IgD-negative memory B cell (primary cell): ENCODE measurements around the gene CTU1. TPM values are rescaled to one million over a fixed set of nuclear protein-coding genes. Genes with fewer than 3 reads are reported as not detected.

Experiments used
- H3K27ac Mint-ChIP-seq, 3 donors: one replicate each; pipeline ENCODE4 v1.8.0; 2020 to 2022; ENCODE audit warnings: mild to moderate bottlenecking in 3 of 3, mixed read lengths in 3 of 3, moderate library complexity in 1 of 3
- H3K27me3 Mint-ChIP-seq: one replicate; pipeline ENCODE4 v1.8.0; 2021; ENCODE audit warnings: mixed read lengths
- H3K36me3 Mint-ChIP-seq: one replicate; pipeline ENCODE4 v1.8.0; 2020; ENCODE audit warnings: mild to moderate bottlenecking, mixed read lengths
- H3K4me1 Mint-ChIP-seq, 3 donors: one replicate each; pipeline ENCODE4 v1.8.0; 2020 to 2022; ENCODE audit warnings: mixed read lengths in 3 of 3, mild to moderate bottlenecking in 1 of 3
- H3K4me3 Mint-ChIP-seq, 4 donors: one replicate each; pipeline ENCODE4 v1.8.0; 2020 to 2022; ENCODE audit warnings: mild to moderate bottlenecking in 4 of 4, mixed read lengths in 4 of 4, moderate library complexity in 3 of 4
- H3K9me3 Mint-ChIP-seq, 3 donors: one replicate each; pipeline ENCODE4 v1.8.0; 2020 to 2021; ENCODE audit warnings: mixed read lengths in 3 of 3, mild to moderate bottlenecking in 1 of 3
- polyA plus RNA-seq: library from polyadenylated mRNA; unstranded; fragments of 300-500 nt; fragmentation: Illumina TruSeq; gene quantifications from one replicate; pipeline ENCODE4 v1.2.3, GENCODE V29; 2021

Gene CTU1
- polyA plus RNA-seq, 1 donor from 2014 or later, result 2.8 TPM

DNA sequence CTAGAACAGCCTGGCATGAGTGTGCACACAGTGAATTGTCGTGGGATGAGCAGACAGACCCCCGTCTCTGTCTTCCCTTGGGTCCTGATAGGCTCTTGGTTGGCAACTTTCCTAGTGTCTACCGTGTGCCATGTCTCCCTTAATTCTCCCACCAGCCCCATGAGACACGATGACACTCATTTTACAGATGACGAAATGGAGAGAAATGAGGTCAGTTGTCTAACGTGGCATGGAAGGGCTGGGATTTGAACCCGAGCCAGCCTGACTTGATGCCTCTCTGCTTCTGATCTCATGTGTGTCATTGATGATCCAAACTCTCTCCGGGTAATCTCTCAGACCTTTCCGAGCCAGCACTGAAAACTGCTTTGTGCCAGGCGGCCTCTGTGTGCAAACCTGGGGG lies 17.1 kb downstream of the CTU1 start:
- H3K4me3 Mint-ChIP-seq, result no peak overlapping the region
- H3K27ac Mint-ChIP-seq, result no peak overlapping the region
- H3K36me3 Mint-ChIP-seq, result peaks cover 3% of the 10 kb centered on the region
- H3K27me3 Mint-ChIP-seq, result no peaks in the 10 kb centered on the region
- H3K4me1 Mint-ChIP-seq, result peaks cover 0 to 7% (median 2%) of the 10 kb centered on the region in 3 donors
- no peaks in the 10 kb centered on the region for H3K9me3 Mint-ChIP-seq

DNA sequence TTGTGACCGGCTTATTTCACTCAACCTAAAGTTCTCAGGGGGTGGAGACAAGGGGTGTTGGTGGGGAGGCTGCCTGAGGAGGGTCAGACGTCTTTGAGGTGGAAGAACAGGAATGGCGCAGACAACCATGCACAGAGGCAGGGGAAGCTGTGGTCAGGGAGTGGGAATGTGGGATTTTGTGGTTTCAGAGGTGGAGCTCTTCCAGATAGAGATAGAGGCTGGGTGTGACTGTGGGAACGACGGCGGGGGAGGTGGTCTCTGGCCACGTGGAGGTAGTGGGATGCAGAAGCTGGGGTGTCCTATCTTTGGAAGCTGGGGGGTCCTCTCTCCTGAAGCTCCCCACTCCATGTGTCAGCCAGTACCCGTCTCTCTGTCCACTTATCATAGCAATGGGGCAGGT lies 17.7 kb downstream of the CTU1 start:
- H3K36me3 Mint-ChIP-seq, result peaks cover 3% of the 10 kb centered on the region
- H3K9me3 Mint-ChIP-seq, result no peaks in the 10 kb centered on the region
- H3K4me3 Mint-ChIP-seq, result no peak overlapping the region
- H3K27me3 Mint-ChIP-seq, result no peaks in the 10 kb centered on the region
- peaks cover 0 to 7% (median 2%) of the 10 kb centered on the region in 3 donors for H3K4me1 Mint-ChIP-seq
- no peak overlapping the region for H3K27ac Mint-ChIP-seq

DNA sequence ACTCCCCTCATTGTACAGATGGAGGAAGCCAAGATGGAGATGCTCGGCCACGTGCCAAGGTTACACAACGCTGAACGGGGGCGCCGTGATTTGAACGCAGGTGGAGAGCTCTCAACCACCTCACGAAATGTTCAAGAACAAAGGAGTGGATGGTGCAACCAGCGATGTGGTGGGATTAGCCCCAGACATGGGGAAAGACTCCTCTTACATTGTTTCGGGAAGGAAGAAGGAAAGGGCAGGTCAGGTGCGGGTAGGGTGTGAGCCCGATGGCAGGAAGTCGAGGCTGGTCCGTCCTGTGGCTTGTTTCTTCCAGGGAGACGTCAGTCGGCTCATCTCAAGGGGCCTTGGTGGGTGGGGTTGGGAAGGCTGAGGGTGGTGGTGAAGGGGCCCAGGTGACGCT lies 18.4 kb downstream of the CTU1 start:
- Mint-ChIP-seq H3K27me3 (no peaks in the 10 kb centered on the region), H3K4me3 (no peak overlapping the region), H3K36me3 (peaks cover 3% of the 10 kb centered on the region), H3K27ac (no peak overlapping the region), H3K9me3 (no peaks in the 10 kb centered on the region), H3K4me1 (peaks cover 0 to 7% (median 2%) of the 10 kb centered on the region in 3 donors)

DNA sequence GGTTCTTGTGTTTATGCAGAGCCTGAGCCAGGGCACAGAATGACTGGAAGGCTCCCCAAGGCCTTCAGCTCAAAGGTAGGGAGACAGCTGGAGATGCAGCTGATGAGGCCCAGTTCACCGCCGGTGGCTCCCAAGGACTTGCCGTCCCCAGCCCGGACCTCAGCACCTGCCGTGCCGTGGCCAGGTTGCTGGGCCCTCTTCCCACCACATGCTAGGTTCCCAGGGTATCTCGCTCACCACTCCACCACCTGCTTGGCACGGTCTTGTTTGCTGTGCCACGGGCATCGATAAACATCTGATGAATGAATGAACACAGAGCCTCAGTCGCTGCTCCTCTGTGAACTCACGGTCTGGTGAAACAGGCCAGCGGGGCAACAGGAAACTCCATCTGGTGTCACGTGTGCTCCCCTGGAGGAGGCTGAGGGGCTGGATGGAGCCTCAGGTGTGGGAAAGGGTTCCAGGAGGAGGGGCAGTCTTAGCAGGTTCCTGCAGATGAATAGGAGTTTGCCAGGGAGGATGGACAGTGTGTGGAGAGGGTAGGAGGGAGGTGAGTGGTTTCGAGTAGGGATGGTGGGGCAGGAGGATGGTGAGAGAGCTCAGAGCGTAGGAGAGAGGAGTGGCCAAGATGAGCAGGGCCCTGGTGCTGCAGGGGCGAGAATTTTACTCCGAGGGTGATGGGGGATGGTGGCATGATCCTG lies 21.9 kb downstream of the CTU1 start:
- H3K27ac Mint-ChIP-seq, result no peak overlapping the region
- H3K9me3 Mint-ChIP-seq, result no peaks in the 10 kb centered on the region
- H3K27me3 Mint-ChIP-seq, result peaks cover 7% of the 10 kb centered on the region
- H3K4me3 Mint-ChIP-seq, result no peak overlapping the region
- peaks cover 3% of the 10 kb centered on the region for H3K36me3 Mint-ChIP-seq
- peaks cover 0 to 5% (median 0%) of the 10 kb centered on the region in 3 donors for H3K4me1 Mint-ChIP-seq

DNA sequence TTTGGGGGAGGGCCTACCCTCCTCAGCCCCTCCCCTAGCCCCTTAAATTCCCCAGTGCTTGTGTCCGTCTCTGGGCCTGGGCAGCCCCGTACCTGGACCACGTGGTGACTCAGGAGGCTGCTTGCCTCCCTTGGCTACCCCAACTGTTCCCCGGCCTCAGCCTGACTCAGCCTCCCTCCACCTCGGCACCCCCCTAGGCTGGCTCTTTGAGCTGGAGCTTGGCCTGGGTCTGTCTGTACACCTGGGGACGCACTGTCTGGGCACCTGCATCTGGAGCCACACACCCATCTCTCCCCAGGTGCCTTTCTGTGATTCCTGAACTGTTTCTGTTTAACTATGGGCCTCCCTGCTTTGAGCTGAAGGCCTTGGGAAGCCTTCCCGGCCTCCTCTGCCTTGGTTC lies 23.7 kb downstream of the CTU1 start:
- Mint-ChIP-seq H3K27ac (no peak overlapping the region), H3K4me3 (peak overlapping the region in 1 of 4 donors; percentile 16), H3K9me3 (no peaks in the 10 kb centered on the region), H3K36me3 (peaks cover 3% of the 10 kb centered on the region), H3K4me1 (peaks cover 0 to 5% (median 0%) of the 10 kb centered on the region in 3 donors), H3K27me3 (peaks cover 7% of the 10 kb centered on the region)

DNA sequence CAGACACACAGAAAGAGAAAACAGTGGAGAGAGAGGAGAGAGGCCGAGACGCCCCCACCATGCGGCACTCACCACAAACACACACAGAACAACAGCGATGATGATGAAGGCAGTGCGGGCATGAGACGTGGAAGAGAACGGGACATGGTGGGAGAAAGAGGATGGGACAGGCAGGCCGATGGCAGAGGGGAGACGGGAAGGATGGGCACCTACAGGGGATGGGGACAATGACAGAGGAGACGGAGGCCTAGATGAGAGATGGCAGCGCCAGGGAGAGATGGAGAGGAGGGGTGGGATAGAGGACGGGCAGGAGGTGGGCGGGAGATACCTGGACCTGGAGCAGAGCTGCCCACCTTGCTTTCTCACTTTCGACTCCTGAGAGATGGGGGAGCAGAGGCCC lies 24.4 kb downstream of the CTU1 start:
- Mint-ChIP-seq H3K4me3 (peak overlapping the region in 1 of 4 donors; percentile 60), H3K9me3 (no peaks in the 10 kb centered on the region), H3K27me3 (peaks cover 7% of the 10 kb centered on the region), H3K27ac (no peak overlapping the region), H3K36me3 (peaks cover 3% of the 10 kb centered on the region), H3K4me1 (peaks cover 0 to 3% (median 0%) of the 10 kb centered on the region in 3 donors)

DNA sequence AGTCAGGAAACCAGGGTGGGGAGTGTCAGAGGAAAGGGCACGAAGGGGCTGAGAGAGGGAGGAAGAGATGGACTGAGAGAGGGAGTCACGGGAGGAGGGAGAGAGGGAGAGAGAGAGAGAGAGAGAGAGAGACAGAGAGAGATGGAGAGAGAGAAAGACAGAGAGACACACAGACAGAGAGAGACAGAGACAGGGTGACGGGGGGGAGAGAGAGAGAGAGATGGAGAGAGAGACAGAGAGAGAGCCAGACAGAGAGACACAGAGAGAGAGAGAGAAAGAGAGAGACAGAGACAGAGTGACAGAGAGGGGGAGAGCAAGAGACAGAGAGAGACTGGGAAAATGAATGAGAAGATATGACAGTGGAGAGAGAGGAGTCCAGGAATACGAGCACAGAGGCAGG lies 25.0 kb downstream of the CTU1 start:
- H3K4me1 Mint-ChIP-seq, result peaks cover 0 to 3% (median 0%) of the 10 kb centered on the region in 3 donors
- no peak overlapping the region for H3K4me3 Mint-ChIP-seq
- no peak overlapping the region for H3K27ac Mint-ChIP-seq
- H3K27me3 Mint-ChIP-seq, result peaks cover 7% of the 10 kb centered on the region
- peaks cover 2% of the 10 kb centered on the region for H3K36me3 Mint-ChIP-seq
- H3K9me3 Mint-ChIP-seq, result no peaks in the 10 kb centered on the region

DNA sequence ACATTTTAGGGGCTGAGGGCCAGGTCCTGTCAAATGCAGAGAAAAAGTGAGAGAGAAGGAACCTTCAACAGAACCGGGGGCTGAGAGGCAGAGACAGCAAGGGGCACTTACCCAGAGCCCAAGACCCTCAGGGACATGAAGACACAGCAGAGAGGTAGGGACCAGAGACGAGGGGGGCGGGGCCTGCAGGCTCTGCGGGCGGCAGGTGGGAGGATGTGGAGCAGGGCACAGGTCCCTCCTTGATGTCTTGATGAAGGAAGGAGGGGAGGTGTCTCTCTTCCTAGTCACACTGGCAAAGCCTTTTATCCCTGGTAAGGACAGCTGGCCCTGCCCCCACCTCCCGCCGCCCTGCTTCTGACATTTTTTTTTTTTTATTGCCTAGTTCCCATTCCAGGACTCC lies 25.6 kb downstream of the CTU1 start, which contains the start of gene KLK14:
Gene KLK14 (minus strand): TSS at position 277 of the 400 bp plus-strand sequence. CDS start 273 bp downstream, at position 4.
- Mint-ChIP-seq H3K4me3 (peak within 1 kb of the TSS in 1 of 4 donors; percentile 60), H3K4me1 (peaks cover 0 to 3% (median 0%) of the 10 kb centered on the region in 3 donors), H3K36me3 (peaks cover 2% of the 10 kb centered on the region), H3K27ac (no peak within 1 kb of the TSS), H3K27me3 (peaks cover 7% of the 10 kb centered on the region), H3K9me3 (no peaks in the 10 kb centered on the region)

DNA sequence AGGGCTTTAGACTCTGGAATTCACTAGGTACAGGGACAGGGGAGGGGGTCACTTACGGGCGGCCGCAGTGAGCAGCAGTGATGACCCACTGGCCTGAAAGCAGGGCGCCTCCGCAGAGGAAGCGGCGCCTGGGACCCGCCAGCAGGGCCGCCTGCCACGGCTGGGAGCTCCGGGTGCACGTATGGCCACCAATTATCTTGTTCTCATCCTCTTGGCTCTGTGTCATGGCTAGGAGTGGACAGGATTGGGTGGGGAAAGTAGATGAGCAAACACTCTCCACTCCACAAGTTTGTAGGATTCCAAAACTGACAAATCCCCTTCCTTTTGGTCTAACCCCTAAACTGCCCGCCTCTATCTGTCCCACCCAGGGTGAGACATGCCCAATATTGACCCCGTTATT lies 26.7 kb downstream of the CTU1 start:
- no peaks in the 10 kb centered on the region for H3K36me3 Mint-ChIP-seq
- H3K9me3 Mint-ChIP-seq, result no peaks in the 10 kb centered on the region
- peaks cover 0 to 3% (median 0%) of the 10 kb centered on the region in 3 donors for H3K4me1 Mint-ChIP-seq
- H3K27me3 Mint-ChIP-seq, result peaks cover 7% of the 10 kb centered on the region
- no peak overlapping the region for H3K27ac Mint-ChIP-seq
- no peak overlapping the region for H3K4me3 Mint-ChIP-seq

DNA sequence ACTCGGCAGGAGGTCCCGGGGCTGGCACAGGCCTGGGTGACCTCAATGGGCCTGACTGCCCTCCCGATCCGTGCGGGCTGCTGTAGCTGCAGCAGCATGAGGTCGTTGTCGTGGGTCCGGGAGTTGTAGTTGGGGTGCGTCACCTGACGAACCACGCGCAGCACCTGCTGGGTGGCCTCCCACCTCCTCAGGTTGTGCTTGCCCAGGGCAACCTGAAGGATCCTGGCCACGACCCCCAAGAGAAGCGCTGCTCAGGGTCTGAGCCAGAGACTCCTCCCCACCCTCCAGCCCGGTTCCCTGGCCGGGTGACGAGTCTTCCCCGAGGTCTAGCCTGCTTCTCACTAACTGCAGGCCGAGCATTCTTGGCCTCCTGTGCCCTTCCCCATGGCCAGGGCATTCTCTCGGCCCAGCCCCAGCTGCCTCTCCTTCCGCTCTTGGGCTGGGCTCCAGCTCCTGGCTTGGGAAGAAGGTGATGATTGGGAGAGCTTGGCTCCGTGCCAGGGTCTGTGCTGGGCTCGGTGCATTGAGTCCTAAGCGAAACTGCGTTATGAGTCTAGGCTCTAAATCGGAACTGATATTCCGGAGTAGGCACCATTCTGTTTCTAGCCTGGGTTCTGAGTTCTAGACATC lies 28.6 kb downstream of the CTU1 start:
- Mint-ChIP-seq H3K27me3 (peaks cover 7% of the 10 kb centered on the region), H3K27ac (no peak overlapping the region), H3K4me1 (peaks cover 0 to 3% (median 0%) of the 10 kb centered on the region in 3 donors), H3K9me3 (no peaks in the 10 kb centered on the region), H3K4me3 (no peak overlapping the region), H3K36me3 (no peaks in the 10 kb centered on the region)

DNA sequence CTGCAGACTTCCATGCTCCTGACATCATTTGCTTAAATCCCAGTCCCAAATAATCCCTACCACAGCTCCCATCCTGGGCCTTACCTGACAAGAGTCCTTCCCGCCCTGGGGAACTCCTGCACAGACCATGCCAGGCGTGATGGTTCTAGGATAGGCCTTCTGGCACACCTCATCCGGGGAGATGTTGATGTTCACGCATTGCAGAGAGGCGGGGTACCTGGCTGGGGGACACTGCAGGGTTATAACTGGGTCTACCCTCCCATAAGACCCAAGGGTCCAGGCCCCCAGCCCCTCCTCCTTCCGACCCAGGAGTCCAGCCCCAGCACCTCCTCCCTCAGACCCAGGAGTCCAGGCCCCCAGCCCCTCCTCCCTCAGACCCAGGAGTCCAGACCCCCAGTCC lies 29.5 kb downstream of the CTU1 start:
- H3K27me3 Mint-ChIP-seq, result peaks cover 9% of the 10 kb centered on the region
- peaks cover 2 to 8% (median 3%) of the 10 kb centered on the region in 3 donors for H3K9me3 Mint-ChIP-seq
- peaks cover 0 to 3% (median 0%) of the 10 kb centered on the region in 3 donors for H3K4me1 Mint-ChIP-seq
- H3K4me3 Mint-ChIP-seq, result no peak overlapping the region
- peak overlapping the region in 1 of 3 donors; percentile 62 for H3K27ac Mint-ChIP-seq
- no peaks in the 10 kb centered on the region for H3K36me3 Mint-ChIP-seq

DNA sequence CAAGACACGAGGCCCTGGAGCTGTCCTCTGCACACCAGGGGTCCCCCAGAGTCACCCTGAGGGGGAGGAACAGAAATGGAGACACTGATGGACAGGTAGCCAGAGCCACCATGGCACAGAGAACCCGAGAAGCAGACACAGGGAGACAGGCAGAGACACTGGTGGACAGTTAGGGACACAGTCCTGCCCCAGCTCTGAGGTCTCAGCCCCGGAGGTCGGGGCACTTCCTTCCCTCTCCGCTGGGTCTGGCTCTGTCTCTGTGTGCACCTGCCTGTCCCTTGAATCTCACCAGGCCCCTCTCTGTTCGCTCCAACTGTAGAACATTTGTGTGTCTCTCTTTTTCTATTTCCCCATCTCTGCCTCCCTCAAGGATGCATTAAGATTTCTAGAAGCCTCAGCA lies 30.1 kb downstream of the CTU1 start:
- Mint-ChIP-seq H3K27me3 (peaks cover 5% of the 10 kb centered on the region), H3K36me3 (no peaks in the 10 kb centered on the region), H3K4me3 (no peak overlapping the region), H3K27ac (peak overlapping the region in 1 of 3 donors; percentile 62), H3K4me1 (peaks cover 0 to 1% (median 0%) of the 10 kb centered on the region in 3 donors), H3K9me3 (peaks cover 2 to 13% (median 9%) of the 10 kb centered on the region in 3 donors)

DNA sequence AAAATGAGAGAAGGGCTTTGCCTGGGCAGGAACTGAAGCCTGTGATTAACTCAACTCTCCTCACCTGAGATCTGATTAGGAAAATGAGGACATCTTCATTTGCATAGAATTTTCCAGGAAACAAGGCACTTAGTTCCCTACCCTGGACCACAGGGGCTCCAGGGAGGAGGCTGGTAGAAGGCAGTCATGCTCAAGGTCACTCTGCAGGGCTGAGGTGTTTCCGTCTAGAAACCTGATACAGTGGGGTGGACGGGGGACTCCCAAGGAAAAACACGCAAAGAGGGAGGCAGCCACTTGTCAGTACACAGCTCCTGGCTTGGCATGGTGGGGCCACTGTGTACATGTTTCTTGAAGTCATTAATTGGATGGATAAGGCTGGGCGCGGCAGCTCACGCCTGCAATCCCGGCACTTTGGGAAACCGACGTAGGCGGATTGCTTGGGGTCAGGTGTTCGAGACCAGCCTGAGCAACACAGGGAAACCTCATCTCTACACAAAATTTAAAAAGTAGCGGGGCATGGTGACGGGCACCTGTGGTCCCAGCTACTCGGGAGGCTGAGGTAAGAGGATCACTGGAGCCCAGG lies 31.5 kb downstream of the CTU1 start:
- Mint-ChIP-seq H3K27me3 (peaks cover 2% of the 10 kb centered on the region), H3K4me3 (no peak overlapping the region), H3K27ac (peak overlapping the region in 1 of 3 donors; percentile 36), H3K36me3 (no peaks in the 10 kb centered on the region), H3K9me3 (peaks cover 3 to 16% (median 10%) of the 10 kb centered on the region in 3 donors), H3K4me1 (peaks cover 0 to under 1% (median 0%) of the 10 kb centered on the region in 3 donors)

DNA sequence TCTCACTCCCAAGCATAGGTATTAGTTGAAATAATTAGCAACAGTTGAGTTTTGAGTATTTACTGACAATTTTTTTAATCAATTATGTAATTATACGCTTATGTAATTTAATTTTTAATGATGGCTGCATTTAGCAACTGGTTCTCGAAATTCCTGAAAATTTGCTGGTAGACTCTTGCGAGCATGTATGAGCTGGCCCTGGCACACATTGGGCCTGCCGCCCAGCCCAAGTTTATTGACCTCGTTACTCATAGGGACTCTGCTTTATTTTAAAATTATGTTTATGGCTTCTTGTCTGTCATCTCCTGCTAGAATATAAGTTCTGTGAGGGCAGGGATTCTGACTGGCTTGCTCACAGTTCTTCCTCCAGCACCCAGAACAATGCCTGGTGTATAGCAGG lies 32.2 kb downstream of the CTU1 start:
- Mint-ChIP-seq H3K4me1 (no peaks in the 10 kb centered on the region), H3K4me3 (no peak overlapping the region), H3K27me3 (peaks cover 2% of the 10 kb centered on the region), H3K36me3 (no peaks in the 10 kb centered on the region), H3K27ac (no peak overlapping the region), H3K9me3 (peaks cover 3 to 16% (median 10%) of the 10 kb centered on the region in 3 donors)

DNA sequence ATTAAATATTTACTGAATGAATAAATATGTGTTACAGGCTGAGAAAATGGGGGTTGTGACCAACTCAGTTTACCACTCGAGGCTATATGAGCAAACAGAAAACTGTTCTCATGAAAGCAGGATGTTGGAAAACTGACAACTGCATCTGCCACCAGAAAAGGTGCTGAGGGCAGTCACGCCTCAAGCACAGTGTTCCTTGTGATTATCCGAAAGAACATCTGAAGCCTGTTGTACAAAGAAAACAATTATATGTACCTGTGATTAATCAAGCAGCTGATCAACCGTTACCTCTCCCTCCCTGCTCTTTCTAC lies 37.2 kb downstream of the CTU1 start:
- Mint-ChIP-seq H3K36me3 (no peaks in the 10 kb centered on the region), H3K27ac (no peak overlapping the region), H3K4me3 (no peak overlapping the region), H3K4me1 (no peaks in the 10 kb centered on the region), H3K9me3 (peaks cover 8 to 21% (median 10%) of the 10 kb centered on the region in 3 donors), H3K27me3 (peaks cover 17% of the 10 kb centered on the region)
